ENCODE data around the gene CCDC3. TPM values are rescaled to one million over a fixed set of nuclear protein-coding genes. Genes with fewer than 3 reads are reported as not detected.
A peak's percentile ranks its signal among the peaks of the same experiment; 100 is the strongest.

CCDC3 gene
- total RNA-seq, 1 donor from 2014 or later = 14.1 TPM

GRCh38 chr10:12909836-12910185, 91.7 kb downstream of the CCDC3 start:
- H3K36me3 Mint-ChIP-seq (ENCODE audit: unreplicated experiment) = peaks cover 8% of the 10 kb centered on the region
- H3K9me3 Mint-ChIP-seq (ENCODE audit: unreplicated experiment) = peaks cover 19% of the 10 kb centered on the region
- H3K4me3 Mint-ChIP-seq (ENCODE audit: unreplicated experiment) = no peak overlapping the region
- no peak for DNase-seq (ENCODE audit: extremely low spot score, unreplicated experiment)
- H3K4me1 Mint-ChIP-seq (ENCODE audit: unreplicated experiment) = peaks cover 42% of the 10 kb centered on the region
- no peak overlapping the region for H3K27ac Mint-ChIP-seq (ENCODE audit: unreplicated experiment)
- TF ChIP-seq CTCF (IDR thresholded peaks at IDR 0.05) = no peak
- H3K27me3 Mint-ChIP-seq (ENCODE audit: unreplicated experiment) = peaks cover 4% of the 10 kb centered on the region

- Mint-ChIP-seq H3K27me3 (ENCODE audit: unreplicated experiment) (peaks cover 4% of the 10 kb centered on the region), H3K36me3 (ENCODE audit: unreplicated experiment) (peaks cover 9% of the 10 kb centered on the region), H3K27ac (ENCODE audit: unreplicated experiment) (no peak overlapping the region), H3K9me3 (ENCODE audit: unreplicated experiment) (peaks cover 20% of the 10 kb centered on the region), H3K4me3 (ENCODE audit: unreplicated experiment) (no peak overlapping the region), H3K4me1 (ENCODE audit: unreplicated experiment) (peaks cover 41% of the 10 kb centered on the region)
- DNase-seq (ENCODE audit: extremely low spot score, unreplicated experiment) = peak; percentile 79
- no peak for TF ChIP-seq CTCF (IDR thresholded peaks at IDR 0.05)
Measured at GRCh38 chr10:12909182-12909835, 92.2 kb downstream of the CCDC3 start.

GRCh38 chr10:12908773-12909172, 92.7 kb downstream of the CCDC3 start:
- Mint-ChIP-seq H3K27me3 (ENCODE audit: unreplicated experiment) (peaks cover 4% of the 10 kb centered on the region), H3K36me3 (ENCODE audit: unreplicated experiment) (peaks cover 8% of the 10 kb centered on the region), H3K27ac (ENCODE audit: unreplicated experiment) (no peak overlapping the region), H3K4me1 (ENCODE audit: unreplicated experiment) (peaks cover 38% of the 10 kb centered on the region), H3K4me3 (ENCODE audit: unreplicated experiment) (no peak overlapping the region), H3K9me3 (ENCODE audit: unreplicated experiment) (peaks cover 18% of the 10 kb centered on the region)
- TF ChIP-seq CTCF (IDR thresholded peaks at IDR 0.05) = no peak
- peak; percentile 49 for DNase-seq (ENCODE audit: extremely low spot score, unreplicated experiment)

GRCh38 chr10:12907656-12908055, 93.9 kb downstream of the CCDC3 start:
- H3K4me3 Mint-ChIP-seq (ENCODE audit: unreplicated experiment) = no peak overlapping the region
- H3K9me3 Mint-ChIP-seq (ENCODE audit: unreplicated experiment) = peaks cover 7% of the 10 kb centered on the region
- no peak for TF ChIP-seq CTCF (IDR thresholded peaks at IDR 0.05)
- H3K36me3 Mint-ChIP-seq (ENCODE audit: unreplicated experiment) = peaks cover 4% of the 10 kb centered on the region
- peak; percentile 40 for DNase-seq (ENCODE audit: extremely low spot score, unreplicated experiment)
- H3K27me3 Mint-ChIP-seq (ENCODE audit: unreplicated experiment) = peaks cover 4% of the 10 kb centered on the region
- H3K27ac Mint-ChIP-seq (ENCODE audit: unreplicated experiment) = peak overlapping the region; percentile 54
- peaks cover 45% of the 10 kb centered on the region for H3K4me1 Mint-ChIP-seq (ENCODE audit: unreplicated experiment)

GRCh38 chr10:12906051-12906541, 95.4 kb downstream of the CCDC3 start:
- peak; percentile 56 for DNase-seq (ENCODE audit: extremely low spot score, unreplicated experiment)
- Mint-ChIP-seq H3K9me3 (ENCODE audit: unreplicated experiment) (peaks cover 5% of the 10 kb centered on the region), H3K27me3 (ENCODE audit: unreplicated experiment) (no peaks in the 10 kb centered on the region), H3K27ac (ENCODE audit: unreplicated experiment) (peak overlapping the region; percentile 87), H3K36me3 (ENCODE audit: unreplicated experiment) (peaks cover 4% of the 10 kb centered on the region), H3K4me1 (ENCODE audit: unreplicated experiment) (peaks cover 48% of the 10 kb centered on the region), H3K4me3 (ENCODE audit: unreplicated experiment) (no peak overlapping the region)
- no peak for TF ChIP-seq CTCF (IDR thresholded peaks at IDR 0.05)

All from osteocyte (in vitro differentiated cells).